Fibroblast of villous mesenchyme (primary cell): ENCODE data around the gene VOPP1. TPM values are rescaled to one million over a fixed set of nuclear protein-coding genes. Genes with fewer than 3 reads are reported as not detected.
A peak's percentile ranks its signal among the peaks of the same experiment; 100 is the strongest.

Experiments used
- DNase-seq: peaks from one replicate; pipeline ENCODE4 v3.0.0-alpha.2; 2010; ENCODE audit warnings: low read depth
- H3K4me3 ChIP-seq: 2 replicates; pipeline ENCODE4 v1.5.1; 2011; ENCODE audit warnings: low read depth, mild to moderate bottlenecking, low read length
- total RNA-seq: library from RNA; depleted of rRNA; stranded (reverse); fragments of >200 nt; gene quantifications from 2 replicates; pipeline ENCODE4 v1.2.3, GENCODE V29; 2012
- TF ChIP-seq, protein P1 (sequence below): IDR thresholded peaks from 2 replicates; pipeline ENCODE4 v1.5.1; 2012; ENCODE audit warnings: low read depth, mild to moderate bottlenecking, low read length; ENCODE audit not compliant: insufficient read depth

The VOPP1 gene
- total RNA-seq, 1 donor = 81.2 TPM

DNA sequence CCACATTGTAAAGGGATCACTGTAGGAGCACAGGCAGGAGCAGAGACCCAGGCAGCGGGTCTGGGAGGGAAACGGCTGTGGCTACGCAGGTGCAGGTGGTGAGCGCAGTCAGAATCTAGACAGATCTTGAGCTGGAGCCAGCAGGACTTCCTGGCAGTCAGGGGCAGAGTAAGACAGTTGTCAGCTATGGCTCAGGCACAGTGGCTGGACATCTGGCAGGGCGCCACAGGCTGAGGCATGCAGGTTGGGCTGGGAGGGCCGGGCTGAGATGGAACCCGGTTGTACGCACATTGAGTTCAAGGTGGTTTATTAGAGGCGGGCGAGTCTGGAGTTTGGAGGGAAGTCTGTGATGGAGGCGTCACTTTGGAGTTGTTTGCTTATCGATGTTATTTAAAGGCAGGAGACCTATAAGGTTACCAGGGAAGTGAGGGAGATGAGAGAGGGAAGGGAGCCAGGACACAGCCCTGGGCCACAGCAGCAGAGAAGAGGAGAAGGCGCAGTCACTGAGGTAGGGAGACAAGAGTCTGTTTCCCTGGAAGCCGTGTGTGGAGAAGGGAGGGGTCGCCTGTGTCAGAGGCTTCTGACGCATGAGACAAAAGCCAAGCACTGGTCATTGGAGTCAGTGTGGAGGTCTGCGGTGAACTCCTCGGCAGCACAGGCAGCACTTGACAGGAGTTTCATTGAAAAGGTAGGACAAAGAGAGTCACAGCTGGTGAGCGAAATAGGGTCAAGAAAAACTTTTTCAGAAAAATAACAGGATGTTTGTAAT, 133.4 kb downstream of the VOPP1 start:
- no peak overlapping the region for H3K4me3 ChIP-seq
- TF ChIP-seq, protein P1, sequence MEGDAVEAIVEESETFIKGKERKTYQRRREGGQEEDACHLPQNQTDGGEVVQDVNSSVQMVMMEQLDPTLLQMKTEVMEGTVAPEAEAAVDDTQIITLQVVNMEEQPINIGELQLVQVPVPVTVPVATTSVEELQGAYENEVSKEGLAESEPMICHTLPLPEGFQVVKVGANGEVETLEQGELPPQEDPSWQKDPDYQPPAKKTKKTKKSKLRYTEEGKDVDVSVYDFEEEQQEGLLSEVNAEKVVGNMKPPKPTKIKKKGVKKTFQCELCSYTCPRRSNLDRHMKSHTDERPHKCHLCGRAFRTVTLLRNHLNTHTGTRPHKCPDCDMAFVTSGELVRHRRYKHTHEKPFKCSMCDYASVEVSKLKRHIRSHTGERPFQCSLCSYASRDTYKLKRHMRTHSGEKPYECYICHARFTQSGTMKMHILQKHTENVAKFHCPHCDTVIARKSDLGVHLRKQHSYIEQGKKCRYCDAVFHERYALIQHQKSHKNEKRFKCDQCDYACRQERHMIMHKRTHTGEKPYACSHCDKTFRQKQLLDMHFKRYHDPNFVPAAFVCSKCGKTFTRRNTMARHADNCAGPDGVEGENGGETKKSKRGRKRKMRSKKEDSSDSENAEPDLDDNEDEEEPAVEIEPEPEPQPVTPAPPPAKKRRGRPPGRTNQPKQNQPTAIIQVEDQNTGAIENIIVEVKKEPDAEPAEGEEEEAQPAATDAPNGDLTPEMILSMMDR = no peak
- DNase-seq = peak; percentile 48

- TF ChIP-seq, protein P1 = no peak
- no peak overlapping the region for H3K4me3 ChIP-seq
- DNase-seq = no peak
Observed at GRCh38 chr7:55438085-55438756, 134.1 kb downstream of the VOPP1 start.

- DNase-seq = no peak
- H3K4me3 ChIP-seq = no peak overlapping the region
- TF ChIP-seq, protein P1 = no peak
Observed at GRCh38 chr7:55437375-55437774, 134.9 kb downstream of the VOPP1 start.

DNA sequence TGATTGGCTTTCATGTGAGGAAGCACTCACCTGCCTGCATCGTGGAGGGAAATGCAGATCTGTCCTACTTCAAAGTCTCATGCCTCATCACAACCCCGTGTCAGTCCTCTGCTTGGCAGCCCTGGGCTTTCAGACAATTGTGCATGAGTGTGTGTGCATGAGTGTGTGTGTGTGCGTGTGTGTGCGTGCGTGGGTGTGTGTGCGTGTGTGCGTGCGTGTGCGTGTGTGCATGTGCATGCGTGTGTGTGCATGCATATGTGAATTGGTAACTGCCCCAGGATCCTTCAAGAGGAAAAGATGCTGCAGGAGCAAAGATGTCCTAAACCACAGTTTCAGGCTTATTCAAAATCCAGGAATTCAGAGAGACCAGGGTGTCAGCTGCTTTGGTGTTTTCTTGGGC, 135.8 kb downstream of the VOPP1 start:
- no peak overlapping the region for H3K4me3 ChIP-seq
- no peak for DNase-seq
- TF ChIP-seq, protein P1 = no peak

GRCh38 chr7:55435466-55435865, 136.8 kb downstream of the VOPP1 start:
- no peak overlapping the region for H3K4me3 ChIP-seq
- TF ChIP-seq, protein P1 = no peak
- DNase-seq = no peak

GRCh38 chr7:55432939-55433784, 139.1 kb downstream of the VOPP1 start:
- peak; percentile 58 for DNase-seq
- H3K4me3 ChIP-seq = no peak overlapping the region
- TF ChIP-seq, protein P1 = peak; percentile 44
